Peyer's patch (tissue), 4 donors: ENCODE data around the gene NNT.

Experiments used
- CTCF ChIP-seq, 6 experiments: fragments of 450-650 bp in 4 of 6; fragments of 200-600 bp in 2 of 6; sonication (generic) in 1 of 6; IDR thresholded peaks; one replicate each; pipeline ENCODE4 v1.5.1; 2017 to 2019; ENCODE audit warnings: antibody characterized with exemption in 6 of 6, mild to moderate bottlenecking in 3 of 6, moderate library complexity in 1 of 6
- POLR2A ChIP-seq, 2 donors: fragments of 450-650 bp; IDR thresholded peaks; one replicate each; pipeline ENCODE4 v1.5.1; 2017; ENCODE audit warnings: antibody characterized with exemption in 2 of 2, mild to moderate bottlenecking in 2 of 2, moderate library complexity in 2 of 2

DNA sequence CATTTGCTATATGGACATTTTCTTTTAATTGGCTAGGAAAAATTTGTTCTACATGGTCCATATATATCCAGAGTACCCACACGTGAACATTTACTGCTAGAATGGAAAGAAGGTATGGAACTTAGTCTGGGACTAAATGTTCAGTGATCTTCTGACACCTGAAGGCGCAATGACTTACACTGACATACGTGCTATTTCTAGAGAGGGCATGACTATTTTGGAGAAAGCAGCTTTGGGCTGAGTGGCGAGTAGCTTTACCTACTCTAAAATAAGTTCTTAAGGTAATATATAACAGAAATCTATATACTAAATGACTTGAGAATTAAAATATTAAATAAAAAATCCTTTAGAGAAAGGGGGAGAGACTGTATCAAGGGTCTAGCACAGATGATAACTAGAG lies 10.4 kb downstream of the NNT start:
- TF ChIP-seq CTCF (IDR thresholded peaks at IDR 0.05) (no peak), POLR2A (IDR thresholded peaks at IDR 0.05) (no peak)
